HCT116 (cell line): ENCODE data around the gene SLC2A13. TPM values are rescaled to one million over a fixed set of nuclear protein-coding genes. Genes with fewer than 3 reads are reported as not detected.

Source experiments
- ATAC-seq: fragments of 200-7000 bp; cut with Tn5 transposase; 2 replicates; pipeline ENCODE4 v1.9.1; 2020; ENCODE audit warnings: mild to moderate bottlenecking, moderate library complexity
- BruUV-seq: library from RNA; stranded (reverse); fragments of 400-500 nt; replicated peaks from 2 replicates; lab custom pipeline; 2021; lab: Mats Ljungman, UMichigan
- CTCF ChIA-PET: fragments of 300-600 bp; sonication (Branson Sonifier 250); formaldehyde crosslinking; loops from one replicate; lab custom pipeline; 2021; ENCODE audit warnings: antibody characterized with exemption; lab: Charles Lee
- POLR2A ChIA-PET: fragments of 300-600, 350-600 bp; sonication (Branson Sonifier 250); formaldehyde crosslinking; loops from one replicate; lab custom pipeline; 2021; ENCODE audit warnings: antibody characterized with exemption; lab: Charles Lee
- RAD21 ChIA-PET, 2 experiments: fragments of 300-600 bp; sonication (Branson Sonifier 250); formaldehyde crosslinking; loops; one replicate each; lab custom pipeline; 2023; ENCODE audit warnings: low total read pairs in 2 of 2; ENCODE audit not compliant: uncharacterized antibody in 2 of 2, unreplicated experiment in 2 of 2, low non-redundant PET in 1 of 2; lab: Charles Lee
- DNase-seq: peaks from one replicate; pipeline ENCODE4 v3.0.0-alpha.2; 2010; ENCODE audit warnings: low read depth, low spot score
- H2AFZ ChIP-seq: fragments of 200-600 bp; shearing (Covaris generic), sonication (generic); 2 replicates; pipeline ENCODE4 v1.6.1; 2017; ENCODE audit warnings: low read depth, mixed run types, mixed read lengths, antibody characterized with exemption, low read length; ENCODE audit not compliant: poor library complexity, severe bottlenecking
- H3K27ac ChIP-seq: 2 replicates; pipeline ENCODE4 v1.5.1; 2012; ENCODE audit warnings: low read depth, low read length
- H3K27me3 ChIP-seq: fragments of 200-600 bp; sonication (generic); 2 replicates; pipeline ENCODE4 v1.6.1; 2016; ENCODE audit warnings: mixed run types, low read length, mixed read lengths; ENCODE audit not compliant: insufficient read depth
- H3K36me3 ChIP-seq, 2 experiments: fragments of 200-500 bp in 1 of 2; fragments of 200-600 bp in 1 of 2; sonication (Bioruptor generic) in 1 of 2; sonication (generic) in 1 of 2; 2 replicates each; pipeline versions ENCODE4 v1.5.1 to v1.6.1; 2014 to 2016; ENCODE audit warnings: low read length in 2 of 2, inconsistent platforms in 1 of 2, mixed read lengths in 1 of 2, mixed run types in 1 of 2; ENCODE audit not compliant: insufficient read depth in 2 of 2, control insufficient read depth in 1 of 2
- H3K4me1 ChIP-seq, 2 experiments: fragments of 200-600 bp in 1 of 2; sonication (generic) in 1 of 2; 2 replicates each; pipeline versions ENCODE4 v1.5.1 to v1.6.1; 2012 to 2017; ENCODE audit warnings: low read length in 2 of 2, inconsistent platforms in 1 of 2, mild to moderate bottlenecking in 1 of 2, mixed read lengths in 1 of 2, mixed run types in 1 of 2, moderate library complexity in 1 of 2; ENCODE audit not compliant: insufficient read depth in 2 of 2, control insufficient read depth in 1 of 2
- H3K4me2 ChIP-seq: fragments of 200-600 bp; sonication (generic); 2 replicates; pipeline ENCODE4 v1.6.1; 2017; ENCODE audit warnings: mixed run types, low read length, mixed read lengths
- H3K4me3 ChIP-seq, 2 experiments: fragments of 200-600 bp in 1 of 2; sonication (generic) in 1 of 2; replicated peaks in 1 of 2; 2 replicates each; pipeline ENCODE4 v1.5.1; 2011 to 2016; ENCODE audit warnings: low read length in 2 of 2, control low read depth in 1 of 2, low read depth in 1 of 2, mild to moderate bottlenecking in 1 of 2, mixed read lengths in 1 of 2, mixed run types in 1 of 2
- H3K79me2 ChIP-seq: fragments of 200-600 bp; sonication (generic); 2 replicates; pipeline ENCODE4 v1.6.1; 2017; ENCODE audit warnings: mild to moderate bottlenecking, mixed run types, low read length, moderate library complexity, mixed read lengths; ENCODE audit not compliant: insufficient read depth
- H3K9ac ChIP-seq: fragments of 200-600 bp; sonication (generic); 2 replicates; pipeline ENCODE4 v1.6.1; 2016; ENCODE audit warnings: low read length, mixed read lengths
- H3K9me2 ChIP-seq: fragments of 200-600 bp; sonication (generic), shearing (Covaris generic); 2 replicates; pipeline ENCODE4 v1.6.1; 2017; ENCODE audit warnings: mixed run types, mild to moderate bottlenecking, moderate library complexity; ENCODE audit not compliant: insufficient read depth
- H3K9me3 ChIP-seq, 2 experiments: fragments of 200-500 bp in 1 of 2; fragments of 200-600 bp in 1 of 2; sonication (Bioruptor generic) in 1 of 2; sonication (generic) in 1 of 2; 2 replicates each; pipeline ENCODE4 v1.6.1; 2014 to 2017; ENCODE audit warnings: low read length in 2 of 2, mixed read lengths in 2 of 2, inconsistent platforms in 1 of 2, low read depth in 1 of 2, mild to moderate bottlenecking in 1 of 2, mixed run types in 1 of 2, moderate library complexity in 1 of 2; ENCODE audit not compliant: control insufficient read depth in 1 of 2, insufficient read depth in 1 of 2
- H4K20me1 ChIP-seq: fragments of 200-600 bp; sonication (generic), shearing (Covaris generic); 2 replicates; pipeline ENCODE4 v1.6.1; 2017; ENCODE audit warnings: mixed run types, mild to moderate bottlenecking, moderate library complexity; ENCODE audit not compliant: insufficient read depth
- CEBPB ChIP-seq: IDR thresholded peaks from 2 replicates; pipeline ENCODE4 v1.6.1; 2012; ENCODE audit warnings: low read depth
- EGR1 ChIP-seq: IDR thresholded peaks from 2 replicates; pipeline ENCODE4 v1.6.1; 2012; ENCODE audit warnings: low read depth
- ELF1 ChIP-seq: IDR thresholded peaks from 2 replicates; pipeline ENCODE4 v1.6.1; 2012; ENCODE audit warnings: low read depth, borderline replicate concordance
- EZH2 ChIP-seq: fragments of 200-600 bp; sonication (generic); IDR thresholded peaks from 2 replicates; pipeline ENCODE4 v1.6.1; 2017; ENCODE audit warnings: antibody characterized with exemption, mixed run types
- EZH2phosphoT487 ChIP-seq: fragments of 200-600 bp; IDR thresholded peaks from 2 replicates; pipeline ENCODE4 v1.6.1; 2018; ENCODE audit warnings: antibody characterized with exemption, borderline replicate concordance
- FOSL1 ChIP-seq: IDR thresholded peaks from 2 replicates; pipeline ENCODE4 v1.6.1; 2012; ENCODE audit warnings: low read depth
- JUND ChIP-seq: IDR thresholded peaks from 2 replicates; pipeline ENCODE4 v1.6.1; 2012
- POLR2A ChIP-seq: IDR thresholded peaks from 2 replicates; pipeline ENCODE4 v1.7.0; 2011; ENCODE audit warnings: borderline replicate concordance; ENCODE audit not compliant: insufficient read depth, insufficient read length; ENCODE audit errors: extremely low read depth
- POLR2AphosphoS5 ChIP-seq: IDR thresholded peaks from 2 replicates; pipeline ENCODE4 v1.6.1; 2011; ENCODE audit warnings: mild to moderate bottlenecking, low read depth, low read length, moderate library complexity
- RAD21 ChIP-seq: IDR thresholded peaks from 2 replicates; pipeline ENCODE4 v1.6.1; 2012; ENCODE audit warnings: low read depth, mild to moderate bottlenecking
- SIN3A ChIP-seq: IDR thresholded peaks from 2 replicates; pipeline ENCODE4 v1.6.1; 2012; ENCODE audit warnings: low read depth
- SP1 ChIP-seq: IDR thresholded peaks from 2 replicates; pipeline ENCODE4 v1.6.1; 2012; ENCODE audit warnings: low read depth
- SRF ChIP-seq: IDR thresholded peaks from 2 replicates; pipeline ENCODE4 v1.6.1; 2012; ENCODE audit warnings: low read depth
- YY1 ChIP-seq: IDR thresholded peaks from 2 replicates; pipeline ENCODE4 v1.6.1; 2011; ENCODE audit warnings: low read length, low read depth, moderate library complexity, mild to moderate bottlenecking; ENCODE audit not compliant: insufficient replicate concordance; ENCODE audit errors: extremely low read depth
- ZFX ChIP-seq: fragments of 450-650 bp; IDR thresholded peaks from 2 replicates; pipeline ENCODE4 v1.6.1; 2017
- ZNF274 ChIP-seq: fragments of 200-500 bp; sonication (Bioruptor generic); IDR thresholded peaks from 2 replicates; pipeline ENCODE4 v1.6.1; 2014; ENCODE audit warnings: mild to moderate bottlenecking, low read depth, low read length, inconsistent platforms
- intact Hi-C: fragments of 100-400 bp; cut with micrococcal nuclease; formaldehyde crosslinking; loops from 2 replicates; pipeline ENCODE4 v1.10.0; 2022
- total RNA-seq: library from RNA; stranded (reverse); gene quantifications from one replicate; pipeline ENCODE4 v1.2.1, GENCODE V29; 2021; ENCODE audit not compliant: unreplicated experiment
- TF ChIP-seq, protein P1 (sequence below): IDR thresholded peaks from 2 replicates; pipeline ENCODE4 v1.6.1; 2012; ENCODE audit warnings: low read depth
- TF ChIP-seq, protein P2 (sequence below), 3 experiments: fragments of 200-600 bp in 1 of 3; sonication (generic) in 1 of 3; IDR thresholded peaks in 2 of 3; conservative IDR thresholded peaks in 1 of 3; 2 replicates each; pipeline ENCODE4 v1.5.1; 2012 to 2017; ENCODE audit warnings: low read depth in 2 of 3, low read length in 2 of 3, antibody characterized with exemption in 1 of 3, borderline replicate concordance in 1 of 3, control low read depth in 1 of 3, mild to moderate bottlenecking in 1 of 3, mixed read lengths in 1 of 3, mixed run types in 1 of 3, moderate library complexity in 1 of 3; ENCODE audit not compliant: insufficient read depth in 1 of 3
- TF ChIP-seq, protein P3 (sequence below): IDR thresholded peaks from 2 replicates; pipeline ENCODE4 v1.6.1; 2011; ENCODE audit warnings: mild to moderate bottlenecking, low read length, moderate library complexity; ENCODE audit not compliant: insufficient replicate concordance; ENCODE audit errors: extremely low read depth
- TF ChIP-seq, protein P4 (sequence below): IDR thresholded peaks from 2 replicates; pipeline ENCODE4 v1.6.1; 2012

Gene SLC2A13
- total RNA-seq, 1 experiment from 2014 or later = 6.8 TPM

DNA sequence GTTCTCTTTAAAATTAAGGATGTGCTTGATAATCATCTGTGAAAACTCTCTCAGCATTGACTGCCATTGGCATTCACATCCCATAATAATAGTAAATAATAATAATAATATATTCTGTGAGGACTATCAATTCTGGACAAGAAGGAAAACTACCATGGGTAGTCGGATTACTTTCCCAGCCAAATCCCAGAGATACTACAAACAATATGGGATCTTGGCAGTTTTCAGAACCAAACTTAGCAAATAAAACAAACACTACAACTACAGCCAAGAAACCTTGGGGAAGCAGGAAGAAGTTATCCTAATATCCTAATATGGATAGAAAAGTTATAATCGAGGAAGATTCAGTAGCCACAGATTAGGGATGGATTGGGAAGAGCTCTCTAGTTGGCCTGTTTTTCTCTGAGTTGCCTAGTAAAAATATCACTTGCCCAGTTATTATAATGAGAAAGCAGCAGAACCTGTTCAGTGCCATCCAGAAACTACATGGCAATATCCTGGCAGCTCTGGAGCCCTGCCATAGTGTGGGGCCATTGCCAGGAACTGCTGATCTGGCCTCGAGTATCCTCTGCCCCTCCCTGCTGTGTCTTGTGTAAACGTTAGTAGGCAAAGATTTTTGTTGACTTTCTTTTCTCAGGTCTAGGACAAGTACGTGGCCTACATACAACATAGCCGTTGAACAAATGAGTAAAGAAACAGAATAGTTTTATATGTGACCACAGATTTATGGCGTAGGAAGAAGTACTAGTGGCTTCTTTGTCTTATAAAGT, 193.5 kb downstream of the SLC2A13 start:
- no peak for ATAC-seq
- H4K20me1 ChIP-seq = no peaks in the 10 kb centered on the region
- no peaks in the 10 kb centered on the region for H3K27me3 ChIP-seq
- no peak overlapping the region for H3K4me3 ChIP-seq
- RAD21 ChIA-PET = no interaction called here
- POLR2A ChIA-PET = no interaction called here
- H3K9me2 ChIP-seq = no peaks in the 10 kb centered on the region
- TF ChIP-seq EZH2phosphoT487 = no peak
- TF ChIP-seq, protein P1, sequence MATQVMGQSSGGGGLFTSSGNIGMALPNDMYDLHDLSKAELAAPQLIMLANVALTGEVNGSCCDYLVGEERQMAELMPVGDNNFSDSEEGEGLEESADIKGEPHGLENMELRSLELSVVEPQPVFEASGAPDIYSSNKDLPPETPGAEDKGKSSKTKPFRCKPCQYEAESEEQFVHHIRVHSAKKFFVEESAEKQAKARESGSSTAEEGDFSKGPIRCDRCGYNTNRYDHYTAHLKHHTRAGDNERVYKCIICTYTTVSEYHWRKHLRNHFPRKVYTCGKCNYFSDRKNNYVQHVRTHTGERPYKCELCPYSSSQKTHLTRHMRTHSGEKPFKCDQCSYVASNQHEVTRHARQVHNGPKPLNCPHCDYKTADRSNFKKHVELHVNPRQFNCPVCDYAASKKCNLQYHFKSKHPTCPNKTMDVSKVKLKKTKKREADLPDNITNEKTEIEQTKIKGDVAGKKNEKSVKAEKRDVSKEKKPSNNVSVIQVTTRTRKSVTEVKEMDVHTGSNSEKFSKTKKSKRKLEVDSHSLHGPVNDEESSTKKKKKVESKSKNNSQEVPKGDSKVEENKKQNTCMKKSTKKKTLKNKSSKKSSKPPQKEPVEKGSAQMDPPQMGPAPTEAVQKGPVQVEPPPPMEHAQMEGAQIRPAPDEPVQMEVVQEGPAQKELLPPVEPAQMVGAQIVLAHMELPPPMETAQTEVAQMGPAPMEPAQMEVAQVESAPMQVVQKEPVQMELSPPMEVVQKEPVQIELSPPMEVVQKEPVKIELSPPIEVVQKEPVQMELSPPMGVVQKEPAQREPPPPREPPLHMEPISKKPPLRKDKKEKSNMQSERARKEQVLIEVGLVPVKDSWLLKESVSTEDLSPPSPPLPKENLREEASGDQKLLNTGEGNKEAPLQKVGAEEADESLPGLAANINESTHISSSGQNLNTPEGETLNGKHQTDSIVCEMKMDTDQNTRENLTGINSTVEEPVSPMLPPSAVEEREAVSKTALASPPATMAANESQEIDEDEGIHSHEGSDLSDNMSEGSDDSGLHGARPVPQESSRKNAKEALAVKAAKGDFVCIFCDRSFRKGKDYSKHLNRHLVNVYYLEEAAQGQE = no peak
- no peak for TF ChIP-seq CEBPB
- no peak for TF ChIP-seq EGR1
- no peak for TF ChIP-seq EZH2
- TF ChIP-seq ELF1 = no peak
- TF ChIP-seq, protein P2, sequence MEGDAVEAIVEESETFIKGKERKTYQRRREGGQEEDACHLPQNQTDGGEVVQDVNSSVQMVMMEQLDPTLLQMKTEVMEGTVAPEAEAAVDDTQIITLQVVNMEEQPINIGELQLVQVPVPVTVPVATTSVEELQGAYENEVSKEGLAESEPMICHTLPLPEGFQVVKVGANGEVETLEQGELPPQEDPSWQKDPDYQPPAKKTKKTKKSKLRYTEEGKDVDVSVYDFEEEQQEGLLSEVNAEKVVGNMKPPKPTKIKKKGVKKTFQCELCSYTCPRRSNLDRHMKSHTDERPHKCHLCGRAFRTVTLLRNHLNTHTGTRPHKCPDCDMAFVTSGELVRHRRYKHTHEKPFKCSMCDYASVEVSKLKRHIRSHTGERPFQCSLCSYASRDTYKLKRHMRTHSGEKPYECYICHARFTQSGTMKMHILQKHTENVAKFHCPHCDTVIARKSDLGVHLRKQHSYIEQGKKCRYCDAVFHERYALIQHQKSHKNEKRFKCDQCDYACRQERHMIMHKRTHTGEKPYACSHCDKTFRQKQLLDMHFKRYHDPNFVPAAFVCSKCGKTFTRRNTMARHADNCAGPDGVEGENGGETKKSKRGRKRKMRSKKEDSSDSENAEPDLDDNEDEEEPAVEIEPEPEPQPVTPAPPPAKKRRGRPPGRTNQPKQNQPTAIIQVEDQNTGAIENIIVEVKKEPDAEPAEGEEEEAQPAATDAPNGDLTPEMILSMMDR (IDR thresholded peaks at IDR 0.05 in 2 of 3, conservative IDR thresholded peaks at IDR 0.05 in 1 of 3; ENCODE audit: borderline replicate concordance in 1 of 3, insufficient read depth in 1 of 3, low read depth in 2 of 3, low read length in 2 of 3) = no peak
- TF ChIP-seq POLR2AphosphoS5 = no peak
- TF ChIP-seq RAD21 = no peak
- TF ChIP-seq, protein P3, sequence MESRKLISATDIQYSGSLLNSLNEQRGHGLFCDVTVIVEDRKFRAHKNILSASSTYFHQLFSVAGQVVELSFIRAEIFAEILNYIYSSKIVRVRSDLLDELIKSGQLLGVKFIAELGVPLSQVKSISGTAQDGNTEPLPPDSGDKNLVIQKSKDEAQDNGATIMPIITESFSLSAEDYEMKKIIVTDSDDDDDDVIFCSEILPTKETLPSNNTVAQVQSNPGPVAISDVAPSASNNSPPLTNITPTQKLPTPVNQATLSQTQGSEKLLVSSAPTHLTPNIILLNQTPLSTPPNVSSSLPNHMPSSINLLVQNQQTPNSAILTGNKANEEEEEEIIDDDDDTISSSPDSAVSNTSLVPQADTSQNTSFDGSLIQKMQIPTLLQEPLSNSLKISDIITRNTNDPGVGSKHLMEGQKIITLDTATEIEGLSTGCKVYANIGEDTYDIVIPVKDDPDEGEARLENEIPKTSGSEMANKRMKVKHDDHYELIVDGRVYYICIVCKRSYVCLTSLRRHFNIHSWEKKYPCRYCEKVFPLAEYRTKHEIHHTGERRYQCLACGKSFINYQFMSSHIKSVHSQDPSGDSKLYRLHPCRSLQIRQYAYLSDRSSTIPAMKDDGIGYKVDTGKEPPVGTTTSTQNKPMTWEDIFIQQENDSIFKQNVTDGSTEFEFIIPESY = no peak
- TF ChIP-seq ZNF274 = no peak
- TF ChIP-seq FOSL1 = no peak
- TF ChIP-seq SP1 = no peak
- no peak for TF ChIP-seq POLR2A
- TF ChIP-seq SIN3A = no peak
- TF ChIP-seq SRF = no peak
- TF ChIP-seq YY1 = no peak
- TF ChIP-seq, protein P4, sequence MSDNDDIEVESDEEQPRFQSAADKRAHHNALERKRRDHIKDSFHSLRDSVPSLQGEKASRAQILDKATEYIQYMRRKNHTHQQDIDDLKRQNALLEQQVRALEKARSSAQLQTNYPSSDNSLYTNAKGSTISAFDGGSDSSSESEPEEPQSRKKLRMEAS = no peak
- no peak for TF ChIP-seq ZFX
- no peak for TF ChIP-seq JUND
- TF ChIP-seq, all 23 proteins: peak for 0
- Histone ChIP-seq H3K9ac (no peak overlapping the region), H3K9me3 (no peaks in the 10 kb centered on the region), H3K79me2 (no peaks in the 10 kb centered on the region), H2AFZ (no peak overlapping the region), H3K4me2 (no peak overlapping the region), H3K27ac (no peak overlapping the region), H3K36me3 (no peaks in the 10 kb centered on the region), H3K4me1 (no peaks in the 10 kb centered on the region)
- CTCF ChIA-PET = no interaction called here
- BruUV-seq = no TSS peak
- DNase-seq = no peak
- intact Hi-C loops = no loop called here
